Activated CD8-positive, alpha-beta T cell treated with anti-CD3 and anti-CD28 coated beads for 36 hours (primary cell): ENCODE data around the gene AOPEP. TPM values are rescaled to one million over a fixed set of nuclear protein-coding genes. Genes with fewer than 3 reads are reported as not detected.

Source experiments
- ATAC-seq: fragments of 200-7000 bp; cut with Tn5 transposase; one replicate; pipeline ENCODE4 v1.10.0; 2021; ENCODE audit warnings: mild to moderate bottlenecking, moderate library complexity
- CTCF ChIA-PET: fragments of 350-600 bp; sonication (Branson Sonifier 250); formaldehyde crosslinking; loops from one replicate; lab custom pipeline; 2021; ENCODE audit warnings: antibody characterized with exemption; lab: Charles Lee
- POLR2A ChIA-PET: fragments of 350-600 bp; sonication (Branson Sonifier 250); formaldehyde crosslinking; loops from one replicate; lab custom pipeline; 2021; ENCODE audit warnings: antibody characterized with exemption; lab: Charles Lee
- DNase-seq: peaks from one replicate; pipeline ENCODE4 v3.0.0-alpha.2; 2020
- H3K27ac Mint-ChIP-seq: one replicate; pipeline ENCODE4 v1.8.0; 2021; ENCODE audit warnings: mild to moderate bottlenecking, mixed read lengths
- H3K27me3 Mint-ChIP-seq: one replicate; pipeline ENCODE4 v1.8.0; 2021; ENCODE audit warnings: mixed read lengths
- H3K36me3 Mint-ChIP-seq: one replicate; pipeline ENCODE4 v1.8.0; 2021; ENCODE audit warnings: low read depth, mixed read lengths
- H3K4me1 Mint-ChIP-seq: one replicate; pipeline ENCODE4 v1.8.0; 2021; ENCODE audit warnings: low read depth, mixed read lengths
- H3K4me3 Mint-ChIP-seq: one replicate; pipeline ENCODE4 v1.8.0; 2021; ENCODE audit warnings: mild to moderate bottlenecking, moderate library complexity, mixed read lengths
- H3K9me3 Mint-ChIP-seq: one replicate; pipeline ENCODE4 v1.8.0; 2021; ENCODE audit warnings: mixed read lengths
- intact Hi-C: fragments of 100-400 bp; cut with micrococcal nuclease; formaldehyde crosslinking; loops from one replicate; pipeline ENCODE4 v1.10.0; 2022
- total RNA-seq, 2 experiments: library from RNA; stranded (reverse); gene quantifications; one replicate each; pipeline ENCODE4 v1.2.3, GENCODE V29; 2021
- TF ChIP-seq, protein P1 (sequence below): fragments of 200-600 bp; IDR thresholded peaks from one replicate; pipeline ENCODE4 v1.8.0; 2022; ENCODE audit warnings: antibody characterized with exemption, mild to moderate bottlenecking

The AOPEP gene
- total RNA-seq, 2 experiments from 2014 or later, result 7.1 to 8.7 TPM

DNA sequence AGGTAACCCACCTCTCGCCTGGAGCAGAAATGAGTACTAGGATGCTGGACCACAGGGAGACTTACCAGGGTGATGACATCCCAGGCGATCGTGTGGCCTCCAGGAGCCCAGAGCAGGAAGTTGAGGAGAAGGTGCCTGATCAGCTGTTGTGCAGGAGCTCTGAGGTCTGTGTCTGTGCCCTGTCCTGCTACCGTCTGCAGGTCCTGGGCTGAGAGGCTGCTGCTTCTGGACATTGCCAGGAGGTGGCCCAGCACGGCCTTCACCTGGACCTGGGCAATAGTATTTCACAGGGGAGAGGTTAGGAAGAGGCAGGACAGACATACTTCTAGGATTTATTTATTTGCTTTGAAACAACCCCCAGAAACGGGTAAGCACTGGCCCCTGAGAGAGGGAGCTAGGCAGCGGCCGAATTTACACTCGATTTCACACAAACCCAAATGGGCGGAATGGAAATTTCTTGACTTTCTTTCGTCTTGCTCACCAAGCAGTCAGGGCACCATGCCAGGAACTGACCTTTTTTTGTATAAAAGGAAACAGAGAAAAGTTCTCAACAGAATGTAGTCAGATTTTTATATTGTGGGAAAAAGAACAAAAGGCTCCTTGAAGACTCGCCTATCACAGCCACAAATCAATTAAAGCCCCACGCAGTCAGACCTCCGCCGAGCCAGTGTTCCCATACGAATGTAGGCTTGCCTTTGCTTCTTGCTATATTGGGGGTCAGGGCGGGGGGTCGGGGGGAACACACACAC lies 380.7 kb downstream of the AOPEP start:
- no peaks in the 10 kb centered on the region for H3K4me1 Mint-ChIP-seq
- ChIA-PET CTCF (interaction anchor here (0.9 kb wide), 1 partner anchor 426 kb away, joined by 4 read pairs; no protein-coding TSS in a partner anchor), POLR2A (no interaction called here)
- TF ChIP-seq, protein P1, sequence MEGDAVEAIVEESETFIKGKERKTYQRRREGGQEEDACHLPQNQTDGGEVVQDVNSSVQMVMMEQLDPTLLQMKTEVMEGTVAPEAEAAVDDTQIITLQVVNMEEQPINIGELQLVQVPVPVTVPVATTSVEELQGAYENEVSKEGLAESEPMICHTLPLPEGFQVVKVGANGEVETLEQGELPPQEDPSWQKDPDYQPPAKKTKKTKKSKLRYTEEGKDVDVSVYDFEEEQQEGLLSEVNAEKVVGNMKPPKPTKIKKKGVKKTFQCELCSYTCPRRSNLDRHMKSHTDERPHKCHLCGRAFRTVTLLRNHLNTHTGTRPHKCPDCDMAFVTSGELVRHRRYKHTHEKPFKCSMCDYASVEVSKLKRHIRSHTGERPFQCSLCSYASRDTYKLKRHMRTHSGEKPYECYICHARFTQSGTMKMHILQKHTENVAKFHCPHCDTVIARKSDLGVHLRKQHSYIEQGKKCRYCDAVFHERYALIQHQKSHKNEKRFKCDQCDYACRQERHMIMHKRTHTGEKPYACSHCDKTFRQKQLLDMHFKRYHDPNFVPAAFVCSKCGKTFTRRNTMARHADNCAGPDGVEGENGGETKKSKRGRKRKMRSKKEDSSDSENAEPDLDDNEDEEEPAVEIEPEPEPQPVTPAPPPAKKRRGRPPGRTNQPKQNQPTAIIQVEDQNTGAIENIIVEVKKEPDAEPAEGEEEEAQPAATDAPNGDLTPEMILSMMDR, result no peak
- H3K4me3 Mint-ChIP-seq, result no peak overlapping the region
- H3K27me3 Mint-ChIP-seq, result no peaks in the 10 kb centered on the region
- H3K36me3 Mint-ChIP-seq, result no peaks in the 10 kb centered on the region
- intact Hi-C loops, result no loop called here
- no peaks in the 10 kb centered on the region for H3K9me3 Mint-ChIP-seq
- no peak for DNase-seq
- H3K27ac Mint-ChIP-seq, result no peak overlapping the region
- ATAC-seq, result no peak

DNA sequence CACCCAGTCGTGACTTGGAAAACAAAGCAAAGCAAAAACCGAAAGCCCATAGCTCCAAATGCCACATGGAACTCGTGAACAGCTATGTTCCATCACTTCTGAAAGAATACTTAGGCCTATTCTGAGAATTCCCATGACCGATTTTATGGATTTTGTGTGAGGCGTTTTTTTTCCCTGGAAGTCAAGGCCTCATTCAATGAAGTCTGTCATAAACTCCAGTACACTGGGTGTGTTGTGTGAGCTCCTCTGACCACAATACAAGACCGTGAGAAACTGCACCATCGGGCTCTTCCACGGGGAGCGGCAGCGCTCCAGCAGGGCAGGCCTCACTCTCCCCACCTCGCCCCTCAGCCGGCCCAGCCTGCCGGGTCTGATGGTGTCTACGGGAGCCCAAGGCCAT lies 381.5 kb downstream of the AOPEP start:
- no peaks in the 10 kb centered on the region for H3K27me3 Mint-ChIP-seq
- CTCF ChIA-PET, result interaction anchor here (0.9 to 1.0 kb wide), 2 partner anchors 24 to 427 kb away, joined by 4 read pairs; no protein-coding TSS in a partner anchor

DNA sequence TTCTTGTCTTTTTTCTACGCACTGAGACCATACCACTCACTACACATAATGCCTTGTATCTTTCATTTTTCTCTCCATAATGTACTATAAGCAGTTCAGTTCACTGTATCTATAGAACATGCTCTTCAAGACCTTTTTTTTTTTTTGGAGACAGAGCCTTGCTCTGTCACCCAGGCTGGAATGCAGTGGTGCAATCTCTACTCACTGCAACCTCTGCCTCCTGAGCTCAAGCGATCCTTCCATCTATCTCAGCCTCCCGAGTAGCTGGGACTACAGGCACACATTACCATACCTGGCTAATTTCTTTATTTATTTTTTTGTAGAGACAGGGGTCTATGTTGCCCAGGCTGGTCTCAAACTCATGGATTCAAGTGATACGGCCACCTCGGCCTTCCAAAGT lies 382.3 kb downstream of the AOPEP start:
- Mint-ChIP-seq H3K27me3 (no peaks in the 10 kb centered on the region), H3K36me3 (no peaks in the 10 kb centered on the region), H3K4me1 (no peaks in the 10 kb centered on the region), H3K4me3 (no peak overlapping the region), H3K27ac (no peak overlapping the region), H3K9me3 (no peaks in the 10 kb centered on the region)
- DNase-seq (no peak), ATAC-seq (no peak)
- CTCF ChIA-PET, result interaction anchor here (1.0 kb wide), 1 partner anchor 23 kb away, joined by 4 read pairs; no protein-coding TSS in a partner anchor
- intact Hi-C loops, result no loop called here
- TF ChIP-seq, protein P1, result no peak
- POLR2A ChIA-PET, result no interaction called here

More for the DNA sequence above, 381.5 kb downstream of the AOPEP start:
- Mint-ChIP-seq H3K4me3 (no peak overlapping the region), H3K27ac (no peak overlapping the region), H3K9me3 (no peaks in the 10 kb centered on the region), H3K36me3 (no peaks in the 10 kb centered on the region), H3K4me1 (no peaks in the 10 kb centered on the region)
- POLR2A ChIA-PET, result no interaction called here
- intact Hi-C loops, result no loop called here
- ATAC-seq (no peak), DNase-seq (no peak)
- TF ChIP-seq, protein P1, result no peak

DNA sequence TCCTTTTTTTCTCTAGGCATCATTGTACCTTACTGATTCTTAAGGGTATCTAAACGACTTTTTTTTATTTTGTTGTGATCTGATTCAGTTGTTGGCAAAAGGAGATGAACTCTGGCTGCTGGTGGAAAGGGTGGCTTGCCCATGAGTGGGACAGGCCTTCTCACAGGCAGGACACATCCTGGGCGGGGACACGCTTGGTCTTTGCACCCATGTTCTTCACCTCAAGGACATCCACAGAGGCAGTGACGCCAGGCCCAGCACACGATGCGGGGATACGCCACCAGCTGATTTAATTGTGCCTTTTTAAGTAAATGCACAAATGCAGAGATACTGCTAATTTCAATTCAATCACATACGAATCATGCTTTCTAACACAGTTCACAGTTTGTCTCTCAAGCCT lies 383.0 kb downstream of the AOPEP start:
- intact Hi-C loops, result no loop called here
- Mint-ChIP-seq H3K9me3 (no peaks in the 10 kb centered on the region), H3K27ac (no peak overlapping the region), H3K4me1 (no peaks in the 10 kb centered on the region), H3K4me3 (no peak overlapping the region), H3K27me3 (no peaks in the 10 kb centered on the region), H3K36me3 (no peaks in the 10 kb centered on the region)
- DNase-seq (no peak), ATAC-seq (no peak)
- ChIA-PET CTCF (interaction anchor here (1.0 to 2.3 kb wide), 3 partner anchors 19 to 429 kb away, joined by 3 to 9 read pairs (median 8); no protein-coding TSS in a partner anchor), POLR2A (no interaction called here)
- TF ChIP-seq, protein P1, result no peak

DNA sequence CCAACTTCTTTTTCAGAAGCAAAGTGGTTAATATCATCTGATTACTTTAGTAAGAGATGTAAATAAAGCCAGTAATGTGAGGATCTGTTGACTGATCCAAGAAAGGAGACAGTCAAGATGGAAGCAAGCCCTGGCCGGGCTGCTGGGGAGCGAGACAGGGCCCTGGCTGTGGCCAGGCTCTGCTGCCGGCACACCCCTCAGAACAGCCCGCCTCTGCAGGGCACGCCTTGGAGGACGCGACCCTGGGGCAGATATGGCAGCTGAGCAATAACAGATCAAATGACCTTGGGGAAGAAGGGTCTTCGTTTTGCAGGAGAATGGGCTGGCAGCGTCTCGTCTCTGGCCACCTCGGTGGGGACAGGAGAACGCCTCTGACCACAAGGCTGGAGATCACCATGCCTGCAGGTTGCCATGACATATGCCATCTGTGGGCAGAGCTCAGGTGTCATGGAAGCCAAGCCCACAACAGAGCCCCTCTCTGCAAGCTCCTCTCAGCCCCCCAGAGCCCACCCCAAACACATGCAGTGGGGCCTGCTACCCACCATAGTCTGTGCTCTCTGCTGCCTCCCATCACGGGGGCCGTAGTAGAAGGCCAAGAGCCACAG lies 384.5 kb downstream of the AOPEP start:
- Mint-ChIP-seq H3K4me1 (no peaks in the 10 kb centered on the region), H3K9me3 (no peaks in the 10 kb centered on the region), H3K4me3 (no peak overlapping the region), H3K27ac (no peak overlapping the region), H3K36me3 (no peaks in the 10 kb centered on the region), H3K27me3 (no peaks in the 10 kb centered on the region)
- CTCF ChIA-PET, result interaction anchor here (1.3 to 2.3 kb wide), 3 partner anchors 14 to 20 kb away, joined by 3 to 9 read pairs (median 8); no protein-coding TSS in a partner anchor
- POLR2A ChIA-PET, result no interaction called here
- TF ChIP-seq, protein P1, result no peak
- no peak for DNase-seq
- intact Hi-C loops, result no loop called here
- ATAC-seq, result no peak
